Spinal cord (tissue), 10 donors: ENCODE results near the gene TRIM37. TPM values are rescaled to one million over a fixed set of nuclear protein-coding genes. Genes with fewer than 3 reads are reported as not detected.
A peak's percentile ranks its signal among the peaks of the same experiment; 100 is the strongest.
"Not testable (repeated sequence)": the region's sequence is repeated elsewhere in the genome, so short reads cannot be mapped to it uniquely, and the experiment has no call there.

ENCODE experiments used
- DNase-seq, 6 donors: peaks; one replicate each; pipeline versions ENCODE4 v3.0.0 to v3.0.0-alpha.2; 2013 to 2015; ENCODE audit warnings: low spot score in 6 of 6, low read depth in 4 of 6
- H3K27ac ChIP-seq: one replicate; pipeline ENCODE4 v1.5.1; 2013; ENCODE audit warnings: low read depth, low read length, control low read depth
- H3K27me3 ChIP-seq: one replicate; pipeline ENCODE4 v1.6.1; 2013; ENCODE audit warnings: low read length; ENCODE audit not compliant: control insufficient read depth, insufficient read depth
- H3K36me3 ChIP-seq: one replicate; pipeline ENCODE4 v1.6.1; 2013; ENCODE audit warnings: low read length; ENCODE audit not compliant: control insufficient read depth, insufficient read depth
- H3K4me1 ChIP-seq: one replicate; pipeline ENCODE4 v1.6.1; 2013; ENCODE audit warnings: low read length; ENCODE audit not compliant: control insufficient read depth, insufficient read depth
- H3K4me3 ChIP-seq: one replicate; pipeline ENCODE4 v1.5.1; 2013; ENCODE audit warnings: low read depth, low read length, control low read depth
- H3K9me3 ChIP-seq: one replicate; pipeline ENCODE4 v1.6.1; 2013; ENCODE audit warnings: low read length; ENCODE audit not compliant: control insufficient read depth, insufficient read depth
- WGBS: methylation state at CpG from one replicate; pipeline ENCODE4 v1.1.5; 2013; ENCODE audit warnings: missing lambda C conversion rate; ENCODE audit not compliant: insufficient coverage; 5-methylcytosine and 5-hydroxymethylcytosine counted together
- polyA plus RNA-seq, 2 donors: library from polyadenylated mRNA; unstranded; fragments of 120-200 nt; gene quantifications; one replicate each; pipeline ENCODE4 v1.2.1, GENCODE V29; 2013; ENCODE audit not compliant: insufficient read length in 2 of 2
- total RNA-seq, 2 donors: library from RNA; depleted of rRNA in 1 of 2; stranded (reverse); fragments of 120-200 nt in 1 of 2; fragments of >200 nt in 1 of 2; gene quantifications; one replicate each; pipeline versions ENCODE4 v1.2.3 to v1.2.4, GENCODE V29; 2013 to 2014
- donor health status: healthy.

TRIM37 gene
- total and polyA plus RNA-seq, 4 donors, result 50.6 to 94.4 (median 67.8) TPM

DNA sequence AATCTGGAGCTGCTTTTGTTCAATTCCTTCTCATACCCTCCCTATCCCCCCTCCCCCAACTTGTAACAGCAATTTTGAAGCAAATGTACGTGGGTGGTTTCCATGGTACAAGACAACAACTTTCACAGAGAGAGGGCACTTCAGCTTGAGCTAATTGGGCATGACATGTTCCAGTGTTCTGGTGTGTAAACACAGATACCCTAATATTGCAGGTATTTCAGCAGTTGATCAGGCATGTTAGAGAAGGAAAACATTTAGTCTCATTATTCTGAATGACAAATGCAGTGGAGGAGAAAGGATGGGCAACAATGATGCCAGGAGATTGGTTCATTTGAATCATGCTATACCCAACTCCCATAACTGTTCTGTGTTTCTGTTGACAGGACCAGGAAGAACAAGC lies 137.5 kb downstream of the TRIM37 start:
- Histone ChIP-seq H3K27ac (no peak overlapping the region), H3K4me3 (no peak overlapping the region), H3K9me3 (no peaks in the 10 kb centered on the region), H3K36me3 (no peaks in the 10 kb centered on the region), H3K4me1 (no peaks in the 10 kb centered on the region), H3K27me3 (no peaks in the 10 kb centered on the region)
- peak in 1 of 6 donors; percentile 34 for DNase-seq
- WGBS, result 17% methylated on average over 1 of the region's 1 CpG

DNA sequence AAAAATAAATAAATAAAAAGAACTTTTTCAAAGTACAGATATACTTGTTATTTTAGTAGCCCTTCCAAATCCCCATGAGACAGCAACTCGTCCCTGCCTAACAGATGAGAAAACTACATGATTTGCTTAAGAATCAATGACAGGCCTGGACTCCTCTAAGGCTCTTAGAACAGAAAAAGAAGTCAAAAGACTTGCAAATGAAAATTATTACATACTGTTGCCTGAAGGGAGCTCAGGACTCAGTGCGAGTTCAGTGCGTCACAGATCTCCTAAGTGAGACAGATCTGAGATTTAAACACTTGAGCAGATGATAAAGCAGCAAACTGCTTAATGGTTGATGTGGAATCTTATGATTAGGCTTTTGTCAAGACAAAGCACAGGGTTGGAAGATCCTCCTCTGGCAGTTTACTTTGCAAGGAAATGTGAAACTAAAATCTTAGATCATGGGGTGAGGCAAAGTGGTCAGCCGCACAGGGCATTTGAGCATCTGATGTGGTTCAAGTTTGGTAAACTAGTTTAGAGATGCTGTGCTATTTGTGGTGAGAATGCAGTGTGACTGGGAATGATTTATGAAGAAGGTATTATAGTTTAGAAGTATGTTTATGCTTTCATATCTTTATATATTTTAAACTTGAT lies 138.1 kb downstream of the TRIM37 start:
- no peak overlapping the region for H3K27ac ChIP-seq
- no peaks in the 10 kb centered on the region for H3K4me1 ChIP-seq
- H3K4me3 ChIP-seq, result no peak overlapping the region
- 84% methylated on average over 3 of the region's 4 CpGs for WGBS
- no peaks in the 10 kb centered on the region for H3K9me3 ChIP-seq
- H3K36me3 ChIP-seq, result no peaks in the 10 kb centered on the region
- no peak for DNase-seq
- no peaks in the 10 kb centered on the region for H3K27me3 ChIP-seq

DNA sequence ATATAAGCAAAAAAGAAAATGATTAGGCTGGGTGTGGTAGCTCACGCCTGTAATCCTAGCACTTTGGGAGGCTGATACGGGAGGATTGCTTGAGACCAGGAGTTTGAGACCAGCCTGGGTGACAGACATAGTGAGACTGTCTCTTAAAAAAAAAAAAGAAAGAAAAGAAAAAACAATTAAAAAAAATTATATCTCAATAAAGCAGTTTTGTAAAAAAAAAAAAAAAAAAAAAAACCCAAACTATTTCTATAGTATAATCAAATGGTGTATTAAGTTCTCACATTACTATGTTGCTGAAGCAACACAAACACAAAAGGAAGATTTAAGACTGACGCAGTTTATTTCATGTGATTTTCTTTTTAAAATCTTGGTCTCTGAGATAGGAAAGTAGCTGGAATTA lies 140.5 kb downstream of the TRIM37 start:
- no peaks in the 10 kb centered on the region for H3K4me1 ChIP-seq
- H3K4me3 ChIP-seq, result no peak overlapping the region
- H3K9me3 ChIP-seq, result no peaks in the 10 kb centered on the region
- DNase-seq, result no peak
- H3K27ac ChIP-seq, result no peak overlapping the region
- no CpG with 5 or more reads among the region's 3 CpGs for WGBS
- H3K36me3 ChIP-seq, result no peaks in the 10 kb centered on the region
- no peaks in the 10 kb centered on the region for H3K27me3 ChIP-seq

DNA sequence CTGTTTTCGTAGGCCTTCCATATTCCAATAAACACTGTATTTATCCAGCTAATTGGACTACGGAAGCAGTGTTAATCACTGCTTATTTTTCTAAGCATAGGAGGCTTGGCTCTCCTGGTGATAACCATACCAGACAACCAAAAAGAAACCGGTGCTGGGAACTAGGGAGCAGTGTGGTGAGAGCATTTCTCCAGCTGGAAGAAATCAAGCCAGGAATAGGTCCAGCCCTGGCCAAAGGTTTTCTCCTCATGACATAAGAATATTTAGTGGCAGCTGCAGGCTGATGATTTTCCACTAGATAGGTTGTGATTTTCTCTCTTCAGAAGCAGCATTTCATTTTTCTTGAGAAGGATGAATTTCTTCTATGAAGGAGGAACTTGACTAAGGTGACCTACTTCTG lies 141.5 kb downstream of the TRIM37 start:
- no peaks in the 10 kb centered on the region for H3K36me3 ChIP-seq
- no peak for DNase-seq
- WGBS, result no CpG with 5 or more reads among the region's 3 CpGs
- H3K4me1 ChIP-seq, result no peaks in the 10 kb centered on the region
- H3K4me3 ChIP-seq, result no peak overlapping the region
- no peaks in the 10 kb centered on the region for H3K27me3 ChIP-seq
- H3K9me3 ChIP-seq, result no peaks in the 10 kb centered on the region
- H3K27ac ChIP-seq, result no peak overlapping the region

DNA sequence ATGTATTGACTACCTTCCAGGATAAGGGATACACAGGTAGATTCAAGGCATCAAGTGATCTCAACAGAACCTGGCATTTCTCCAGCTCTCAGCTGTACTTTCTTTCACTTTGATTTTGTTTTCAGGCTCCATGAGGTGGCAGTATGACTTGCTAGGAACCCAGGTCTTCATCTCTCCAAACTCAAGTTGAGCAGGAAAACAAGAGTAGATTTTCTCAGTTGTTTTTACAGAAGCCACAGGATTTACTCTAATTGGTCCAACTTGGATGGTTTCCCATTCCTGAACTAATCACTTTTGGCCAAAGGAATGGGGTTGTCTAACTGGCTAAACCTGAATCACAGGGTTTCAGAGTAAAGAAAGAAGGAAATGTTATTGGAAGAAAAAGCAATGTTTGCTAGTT lies 146.6 kb downstream of the TRIM37 start:
- DNase-seq, result peak in 1 of 6 donors; percentile 33

DNA sequence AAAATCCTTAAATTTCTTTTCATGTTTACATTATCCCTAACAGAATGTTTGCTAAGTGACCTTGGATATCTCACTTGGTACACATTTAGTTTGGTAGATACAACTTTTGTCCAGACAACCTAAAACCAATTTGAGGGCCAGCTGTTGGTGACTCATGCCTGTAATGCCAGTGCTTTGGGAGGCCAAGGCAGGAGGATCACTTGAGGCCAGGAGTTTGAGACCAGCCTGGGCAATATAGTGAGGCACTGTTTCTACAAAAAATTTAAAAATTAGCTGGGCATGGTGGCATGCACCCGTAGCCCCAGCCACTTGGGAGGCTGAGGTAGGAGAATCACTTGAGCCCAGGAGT lies 149.0 kb downstream of the TRIM37 start:
- WGBS, result 100% methylated on average over 1 of the region's 1 CpG
- H3K27me3 ChIP-seq, H3K9me3 ChIP-seq, H3K4me3 ChIP-seq, H3K4me1 ChIP-seq, H3K36me3 ChIP-seq, DNase-seq, H3K27ac ChIP-seq: not testable (repeated sequence)

More for the DNA sequence above, 146.6 kb downstream of the TRIM37 start:
- Histone ChIP-seq H3K4me3 (no peak overlapping the region), H3K9me3 (no peaks in the 10 kb centered on the region), H3K36me3 (no peaks in the 10 kb centered on the region), H3K27me3 (no peaks in the 10 kb centered on the region), H3K4me1 (no peaks in the 10 kb centered on the region), H3K27ac (no peak overlapping the region)

DNA sequence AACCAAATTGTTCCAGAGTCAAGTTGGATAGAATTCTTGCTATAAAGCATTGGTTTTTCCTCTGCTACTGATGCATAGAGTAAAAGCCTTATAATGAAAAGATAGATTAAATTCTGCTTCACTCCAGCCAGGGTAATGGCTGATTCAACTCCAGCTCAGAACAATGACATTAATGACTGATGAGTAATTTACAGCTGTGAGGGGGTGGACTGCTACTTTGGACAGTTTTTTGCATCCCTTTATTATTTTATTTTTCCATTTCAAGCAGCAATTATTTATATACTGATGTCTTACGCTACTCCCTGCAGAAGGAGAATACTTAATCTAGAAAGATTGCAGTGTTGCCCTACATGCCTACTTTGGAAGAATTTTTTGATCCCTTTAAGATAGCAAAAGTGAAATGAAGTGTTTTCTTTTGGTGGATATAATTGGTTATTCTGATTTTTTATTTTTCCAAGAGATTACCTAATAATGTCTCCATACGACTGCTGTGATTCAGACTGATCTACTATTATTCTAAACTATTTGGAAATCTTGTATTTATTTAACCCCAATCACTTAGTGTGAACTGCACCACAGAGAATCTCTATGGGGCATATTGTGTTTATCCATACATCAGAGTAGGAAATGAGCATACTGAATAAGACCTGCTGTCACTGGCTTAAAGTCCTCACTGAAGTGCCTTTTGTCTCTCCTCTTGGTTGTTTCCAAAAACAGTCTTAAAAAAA lies 149.5 kb downstream of the TRIM37 start:
- WGBS, result no CpG with 5 or more reads among the region's 2 CpGs
- Histone ChIP-seq H3K27ac (no peak overlapping the region), H3K27me3 (no peaks in the 10 kb centered on the region), H3K4me1 (no peaks in the 10 kb centered on the region), H3K36me3 (no peaks in the 10 kb centered on the region), H3K9me3 (no peaks in the 10 kb centered on the region), H3K4me3 (no peak overlapping the region)
- DNase-seq, result no peak

DNA sequence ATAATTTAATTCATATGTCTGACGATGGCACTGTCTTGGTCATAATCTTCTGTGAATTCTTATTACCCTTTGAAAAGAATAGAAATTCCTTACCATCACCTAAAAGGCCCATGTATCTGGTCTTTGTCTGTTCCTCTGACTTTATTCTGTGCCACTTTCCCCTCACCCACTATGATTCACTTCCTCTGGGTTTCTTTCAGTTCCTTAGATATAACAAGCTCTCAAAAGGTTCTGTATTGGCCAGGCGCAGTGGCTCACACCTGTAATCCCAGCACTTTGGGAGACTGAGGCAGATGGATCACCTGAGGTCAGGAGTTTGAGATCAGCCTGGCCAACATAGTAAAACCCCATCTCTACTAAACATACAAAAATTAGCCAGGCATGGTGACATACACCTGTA lies 152.3 kb downstream of the TRIM37 start:
- H3K4me3 ChIP-seq, H3K27me3 ChIP-seq, DNase-seq, H3K36me3 ChIP-seq, H3K4me1 ChIP-seq, H3K9me3 ChIP-seq, H3K27ac ChIP-seq: not testable (repeated sequence)
- 50% methylated on average over 1 of the region's 2 CpGs for WGBS

DNA sequence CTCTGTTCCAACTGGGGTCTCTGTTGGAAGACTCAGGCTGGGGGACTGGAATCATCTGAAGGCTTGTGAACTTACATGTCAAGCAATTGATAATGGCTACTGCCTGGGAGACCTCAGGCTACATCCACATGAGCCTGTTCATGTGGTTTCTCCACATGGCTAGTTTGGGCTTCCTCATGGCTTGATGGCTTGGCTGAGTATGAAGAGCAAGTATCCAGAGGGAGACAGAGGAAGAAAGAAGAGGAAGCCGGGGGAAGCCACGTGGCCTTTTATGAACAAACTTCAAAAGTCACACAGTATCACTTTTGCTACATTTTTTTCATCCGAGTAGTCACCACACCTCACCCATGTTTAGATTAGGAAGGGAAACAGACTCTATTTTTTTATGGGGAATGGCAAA lies 158.9 kb downstream of the TRIM37 start:
- H3K9me3 ChIP-seq, result peaks cover 7% of the 10 kb centered on the region
- H3K4me1 ChIP-seq, result no peaks in the 10 kb centered on the region
- no peak overlapping the region for H3K4me3 ChIP-seq
- H3K27ac ChIP-seq, result no peak overlapping the region
- H3K36me3 ChIP-seq, result no peaks in the 10 kb centered on the region
- no peak for DNase-seq
- no CpG with 5 or more reads among the region's 3 CpGs for WGBS
- H3K27me3 ChIP-seq, result no peaks in the 10 kb centered on the region

DNA sequence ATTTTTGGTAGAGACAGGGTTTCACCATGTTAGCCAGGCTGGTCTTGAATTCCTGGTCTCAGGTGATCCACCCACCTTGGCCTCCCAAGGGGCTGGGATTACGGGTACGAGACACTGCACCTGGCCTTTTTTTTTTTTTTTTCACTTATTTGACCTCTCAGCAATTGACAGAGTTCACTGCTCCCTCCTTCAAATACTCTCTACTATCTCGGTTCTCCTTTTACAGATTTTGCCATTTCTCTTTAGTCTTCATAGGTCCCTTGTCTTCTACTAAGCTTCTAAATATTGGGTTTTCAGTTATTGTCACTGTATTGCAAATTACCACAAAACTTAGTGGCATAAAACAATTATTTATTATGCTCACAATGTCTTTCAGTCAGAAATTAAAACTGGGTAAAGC lies 159.3 kb downstream of the TRIM37 start:
- Histone ChIP-seq H3K4me3 (no peak overlapping the region), H3K27me3 (no peaks in the 10 kb centered on the region), H3K4me1 (no peaks in the 10 kb centered on the region), H3K27ac (no peak overlapping the region), H3K36me3 (no peaks in the 10 kb centered on the region), H3K9me3 (peaks cover 7% of the 10 kb centered on the region)
- DNase-seq, result no peak
- WGBS, result 100% methylated on average over 2 of the region's 3 CpGs
